GM18526 (cell line): Measurements from ENCODE around the gene INTS12.

Experiments used
- POLR2A ChIP-seq: IDR thresholded peaks from 3 replicates; pipeline ENCODE4 v1.6.1; 2011; ENCODE audit not compliant: insufficient read length; ENCODE audit errors: extremely low read depth

Gene INTS12, protein sequence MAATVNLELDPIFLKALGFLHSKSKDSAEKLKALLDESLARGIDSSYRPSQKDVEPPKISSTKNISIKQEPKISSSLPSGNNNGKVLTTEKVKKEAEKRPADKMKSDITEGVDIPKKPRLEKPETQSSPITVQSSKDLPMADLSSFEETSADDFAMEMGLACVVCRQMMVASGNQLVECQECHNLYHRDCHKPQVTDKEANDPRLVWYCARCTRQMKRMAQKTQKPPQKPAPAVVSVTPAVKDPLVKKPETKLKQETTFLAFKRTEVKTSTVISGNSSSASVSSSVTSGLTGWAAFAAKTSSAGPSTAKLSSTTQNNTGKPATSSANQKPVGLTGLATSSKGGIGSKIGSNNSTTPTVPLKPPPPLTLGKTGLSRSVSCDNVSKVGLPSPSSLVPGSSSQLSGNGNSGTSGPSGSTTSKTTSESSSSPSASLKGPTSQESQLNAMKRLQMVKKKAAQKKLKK

GRCh38 chr4:105708181-105709080 is at the start of gene INTS12, which contains the start of gene GSTCD:
Gene INTS12, minus strand, starts transcription at chr4:105708689. Its CDS starts 8,684 bp downstream, at chr4:105700005.
Gene GSTCD, plus strand, starts transcription at chr4:105708784. Its CDS starts 8,830 bp downstream, at chr4:105717614.
- TF ChIP-seq POLR2A: peak; percentile 87

- no peak for TF ChIP-seq POLR2A
Observed at GRCh38 chr4:105755375-105755774, 46.9 kb upstream of the INTS12 start.

DNA sequence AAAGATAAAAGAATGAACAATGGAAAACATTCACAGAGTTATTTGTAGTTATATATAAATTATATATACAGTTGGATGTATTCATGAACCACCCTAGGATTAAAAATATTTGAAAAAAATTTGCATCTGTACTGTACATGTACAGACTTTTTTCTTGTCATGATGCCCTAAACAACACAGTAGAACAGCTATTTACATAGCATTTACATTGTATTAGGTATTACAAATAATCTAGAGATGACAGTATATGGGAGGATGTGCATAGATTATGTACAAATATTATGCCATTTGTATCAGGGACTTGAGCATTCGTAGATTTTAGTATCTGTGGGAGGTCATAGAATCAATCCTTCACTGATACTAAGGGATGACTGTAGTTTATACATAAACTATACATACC is 44.9 kb upstream of the INTS12 start:
- no peak for TF ChIP-seq POLR2A

GRCh38 chr4:105751718-105752299 is 43.3 kb upstream of the INTS12 start:
- TF ChIP-seq POLR2A: no peak

- no peak for TF ChIP-seq POLR2A
Observed at GRCh38 chr4:105748222-105748621, 39.7 kb upstream of the INTS12 start.

DNA sequence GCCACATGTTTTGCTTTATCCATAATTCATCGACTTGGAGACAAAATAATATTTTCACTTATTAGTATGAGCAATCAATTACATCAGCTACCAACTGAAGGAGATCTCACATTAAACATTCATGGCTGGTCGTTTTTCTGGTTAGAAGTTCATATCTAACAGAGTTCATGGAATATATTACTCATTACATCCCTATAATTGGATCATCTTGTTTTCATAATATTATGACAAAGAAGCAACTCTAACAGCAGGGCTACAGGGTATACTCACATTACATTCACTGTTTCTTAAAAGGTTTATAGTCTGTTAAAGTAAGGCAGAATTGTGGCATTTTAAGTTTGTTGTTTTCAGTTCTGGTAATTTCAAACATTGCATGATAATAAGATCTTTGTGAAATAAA is 33.1 kb upstream of the INTS12 start:
- no peak for TF ChIP-seq POLR2A

GRCh38 chr4:105725623-105726022 is 17.1 kb upstream of the INTS12 start:
- no peak for TF ChIP-seq POLR2A

- no peak for TF ChIP-seq POLR2A
Observed at GRCh38 chr4:105719204-105719603, 10.7 kb upstream of the INTS12 start.

DNA sequence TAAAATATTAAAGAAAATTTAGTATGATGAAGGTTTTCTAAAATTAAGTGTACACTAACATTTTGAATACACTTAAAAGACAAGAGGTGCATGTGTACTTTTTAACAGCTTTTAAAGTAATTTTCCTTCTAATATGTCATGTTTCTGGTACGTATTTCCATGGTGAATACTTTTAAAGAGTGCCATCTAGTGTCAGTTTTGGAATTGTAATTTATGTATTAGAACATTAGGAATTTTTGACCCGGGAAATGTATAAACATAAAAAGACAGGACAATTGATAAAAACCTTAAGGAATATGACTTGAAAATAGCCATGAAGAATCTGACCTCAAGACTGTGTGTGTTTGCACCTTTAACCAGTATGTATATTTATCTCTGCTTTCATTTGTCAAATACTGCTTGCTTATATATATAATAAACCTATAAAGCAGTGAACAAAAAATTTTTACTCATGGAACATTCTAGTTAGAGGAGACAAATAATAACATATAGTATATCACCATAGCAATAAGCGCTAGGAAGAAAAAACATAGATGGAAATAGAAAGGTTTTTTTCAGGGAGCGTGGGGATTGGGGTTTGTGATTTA is 7.3 kb upstream of the INTS12 start:
- no peak for TF ChIP-seq POLR2A

DNA sequence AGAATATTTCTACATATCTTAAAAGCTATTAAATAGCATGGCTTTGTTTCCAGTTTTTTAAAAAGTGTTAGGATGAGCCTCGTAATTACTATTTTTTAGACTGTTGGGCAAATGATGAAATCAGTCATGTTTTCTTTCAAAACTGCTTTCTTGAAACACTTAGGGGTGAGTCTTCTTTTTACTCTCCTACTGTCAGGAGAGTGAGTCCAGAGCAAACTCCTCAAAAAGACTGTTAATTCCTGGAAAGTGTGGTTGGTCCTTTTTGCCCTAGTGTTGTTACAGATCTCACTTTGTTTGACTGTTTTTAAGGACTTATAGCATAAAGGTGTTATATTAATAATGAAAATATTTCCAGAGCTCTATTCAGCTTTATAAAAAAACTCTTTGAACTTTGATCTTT is 6.4 kb upstream of the INTS12 start:
- no peak for TF ChIP-seq POLR2A

GRCh38 chr4:105714071-105714521 is 5.6 kb upstream of the INTS12 start:
- TF ChIP-seq POLR2A: no peak

DNA sequence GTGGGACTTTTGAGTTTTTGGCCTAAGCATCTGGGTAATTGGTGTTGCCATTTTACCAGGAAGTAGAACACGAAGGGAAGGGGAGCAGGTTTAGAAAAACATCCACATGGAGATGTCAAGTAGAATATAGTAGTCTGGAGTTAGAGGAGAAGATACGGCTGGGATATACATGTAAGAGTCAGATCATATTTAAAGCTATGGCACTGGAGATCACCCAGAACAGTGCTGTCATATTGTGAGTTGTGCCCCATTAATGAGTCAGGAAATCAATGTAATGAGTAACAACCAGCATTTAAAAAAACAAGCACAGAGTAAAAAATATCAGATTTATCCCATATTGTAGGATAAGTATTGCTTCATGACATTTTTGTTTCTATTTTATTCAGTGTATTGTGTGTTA is 4.3 kb upstream of the INTS12 start:
- TF ChIP-seq POLR2A: no peak

GRCh38 chr4:105710678-105711077 is 2.2 kb upstream of the INTS12 start:
- TF ChIP-seq POLR2A: no peak

DNA sequence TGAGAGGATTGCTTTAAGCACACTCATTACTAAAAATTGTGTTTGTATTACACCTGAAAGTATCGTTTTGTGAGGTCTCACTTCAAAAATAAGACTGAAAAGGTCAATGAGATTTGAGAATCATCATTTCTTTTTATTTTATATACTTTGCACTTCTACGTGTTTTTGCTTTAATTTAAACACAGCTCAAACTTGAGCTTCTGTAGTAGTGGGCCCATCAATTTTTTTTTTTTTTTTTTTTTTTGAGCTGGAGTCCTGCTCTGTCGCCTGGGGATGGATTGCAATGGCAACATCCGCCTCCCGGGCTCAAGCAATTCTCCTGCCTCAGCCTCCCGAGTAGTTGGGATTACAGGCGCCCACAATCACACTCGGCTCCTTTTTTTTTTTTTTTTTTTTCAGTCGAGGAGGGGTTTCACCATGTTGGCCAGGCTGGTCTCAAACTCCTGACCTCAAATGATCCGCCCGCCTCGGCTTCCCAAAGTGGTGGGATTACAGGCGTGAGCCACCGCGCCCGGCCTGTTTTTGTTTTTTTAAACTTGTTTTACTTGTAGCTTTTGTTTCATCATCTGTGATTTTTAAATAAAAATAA is 1.6 kb upstream of the INTS12 start:
- TF ChIP-seq POLR2A: no peak

- TF ChIP-seq POLR2A: no peak
Observed at GRCh38 chr4:105709081-105709450, 577 bp upstream of the INTS12 start.
